ENCODE measurements around the gene SNX10.

Gene SNX10

GRCh38 chr7:26298472-26299058 is 6.9 kb downstream of the SNX10 start:
- DNase-seq (ENCODE audit: low read depth): no peak

DNA sequence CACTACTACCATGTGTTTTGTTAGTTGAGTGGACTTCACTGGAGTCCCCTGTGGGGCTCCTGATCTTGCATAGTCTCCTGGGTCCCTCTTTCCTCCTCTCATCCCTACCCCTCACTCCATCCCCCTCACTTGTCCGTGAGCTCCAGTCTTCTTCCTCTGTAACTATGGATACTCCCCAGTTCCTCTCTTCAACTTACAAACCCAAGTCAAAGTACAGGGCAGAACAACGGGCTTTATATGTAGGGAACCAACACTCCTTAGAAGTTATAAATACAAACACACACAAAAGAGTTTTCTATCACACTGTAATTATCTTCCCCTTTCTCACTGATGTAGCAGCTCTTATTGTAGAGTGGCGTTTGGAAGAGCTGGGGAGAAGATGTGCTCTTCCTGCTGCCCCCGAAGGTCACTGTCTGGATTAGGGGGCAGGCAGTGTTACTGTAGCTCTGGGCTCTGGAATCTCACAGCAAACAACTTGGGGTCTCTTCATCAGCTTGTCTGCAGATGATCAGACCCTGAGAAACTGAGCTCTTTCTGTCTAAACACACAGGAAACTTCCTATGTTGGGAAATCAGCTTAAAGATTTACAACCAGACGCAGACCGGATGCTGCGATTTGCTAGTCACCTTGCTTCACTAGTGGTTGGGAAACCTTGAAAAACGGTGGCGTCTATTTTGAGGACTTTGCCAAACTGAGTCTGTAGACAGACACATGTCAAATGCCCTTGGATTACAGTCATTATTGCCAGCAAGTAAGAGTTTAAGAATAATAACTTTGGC is 13.6 kb downstream of the SNX10 start:
- no peak for DNase-seq (ENCODE audit: low read depth)

GRCh38 chr7:26305869-26306665 is 14.4 kb downstream of the SNX10 start:
- no peak for DNase-seq (ENCODE audit: low read depth)

GRCh38 chr7:26306790-26307189 is 15.1 kb downstream of the SNX10 start:
- no peak for DNase-seq (ENCODE audit: low read depth)

GRCh38 chr7:26307226-26307625 is 15.6 kb downstream of the SNX10 start:
- DNase-seq (ENCODE audit: low read depth): no peak

DNA sequence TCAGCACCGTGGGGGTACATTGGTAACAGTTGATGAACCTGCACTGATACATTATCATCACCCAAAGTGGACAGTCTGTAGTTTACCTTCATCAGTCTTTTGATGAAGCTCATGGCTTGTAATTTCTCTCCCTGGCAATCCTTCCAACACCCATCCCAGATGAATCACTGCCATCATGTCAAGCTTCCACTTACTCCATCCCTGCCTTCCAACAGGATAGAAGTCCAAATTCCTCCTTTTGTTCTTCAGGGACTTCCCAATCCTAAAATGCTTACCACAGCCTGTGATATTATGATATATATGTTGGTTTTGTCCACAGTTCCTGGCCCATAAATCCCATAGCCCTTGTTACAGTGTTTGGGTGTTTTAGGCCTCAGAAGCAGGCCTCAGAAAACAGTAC is 16.1 kb downstream of the SNX10 start:
- DNase-seq (ENCODE audit: low read depth): no peak

DNA sequence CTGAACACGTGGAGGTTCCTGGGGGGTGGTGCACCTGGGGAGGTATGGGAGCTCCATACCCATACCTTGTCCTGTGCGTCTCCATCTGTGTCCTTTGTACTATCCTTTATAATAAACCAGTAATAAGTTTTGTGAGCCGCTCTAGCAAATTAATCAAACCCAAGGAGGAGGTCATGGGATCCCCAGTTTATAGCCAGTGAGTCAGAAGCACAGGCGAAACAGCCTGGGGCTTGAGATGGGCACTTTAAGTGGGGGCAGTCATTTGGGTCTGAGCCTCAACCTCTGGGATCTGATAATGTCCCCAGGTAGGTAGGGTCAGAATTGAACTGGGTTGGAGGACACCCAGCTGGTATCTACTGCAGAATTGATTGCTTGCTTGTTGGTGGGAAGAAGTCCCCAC is 16.9 kb downstream of the SNX10 start:
- DNase-seq (ENCODE audit: low read depth): no peak

GRCh38 chr7:26309089-26309488 is 17.4 kb downstream of the SNX10 start:
- DNase-seq (ENCODE audit: low read depth): no peak

- no peak for DNase-seq (ENCODE audit: low read depth)
These were observed 20.1 kb downstream of the SNX10 start for GRCh38 chr7:26311798-26312197.

- no peak for DNase-seq (ENCODE audit: low read depth)
These were observed 25.5 kb downstream of the SNX10 start for GRCh38 chr7:26317211-26317610.

GRCh38 chr7:26318921-26319320 is 27.3 kb downstream of the SNX10 start:
- DNase-seq (ENCODE audit: low read depth): no peak

- DNase-seq (ENCODE audit: low read depth): no peak
These were observed 28.0 kb downstream of the SNX10 start for GRCh38 chr7:26319636-26320035.

DNA sequence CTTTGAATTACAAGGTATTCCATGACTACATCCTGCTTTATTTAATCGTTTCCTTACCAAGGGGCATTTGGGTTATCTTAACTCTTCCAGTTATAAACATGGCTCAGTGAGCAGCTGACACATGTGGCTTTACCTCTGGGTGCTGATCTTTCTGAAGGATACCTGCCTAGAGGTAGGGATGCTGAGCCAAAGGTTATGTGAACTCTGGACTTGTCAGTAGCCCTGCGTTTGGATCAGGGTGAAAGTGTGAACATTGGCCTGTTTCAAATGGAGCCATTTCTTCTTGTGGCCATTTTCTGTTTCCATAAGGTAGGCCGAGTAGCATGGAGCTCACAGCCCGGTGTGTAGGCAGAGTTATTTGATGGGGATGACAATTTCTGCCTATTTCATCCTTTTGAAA is 29.2 kb downstream of the SNX10 start:
- no peak for DNase-seq (ENCODE audit: low read depth)

GRCh38 chr7:26321435-26321834 is 29.8 kb downstream of the SNX10 start:
- DNase-seq (ENCODE audit: low read depth): no peak

- DNase-seq (ENCODE audit: low read depth): no peak
These were observed 34.5 kb downstream of the SNX10 start for GRCh38 chr7:26326211-26326610.

DNA sequence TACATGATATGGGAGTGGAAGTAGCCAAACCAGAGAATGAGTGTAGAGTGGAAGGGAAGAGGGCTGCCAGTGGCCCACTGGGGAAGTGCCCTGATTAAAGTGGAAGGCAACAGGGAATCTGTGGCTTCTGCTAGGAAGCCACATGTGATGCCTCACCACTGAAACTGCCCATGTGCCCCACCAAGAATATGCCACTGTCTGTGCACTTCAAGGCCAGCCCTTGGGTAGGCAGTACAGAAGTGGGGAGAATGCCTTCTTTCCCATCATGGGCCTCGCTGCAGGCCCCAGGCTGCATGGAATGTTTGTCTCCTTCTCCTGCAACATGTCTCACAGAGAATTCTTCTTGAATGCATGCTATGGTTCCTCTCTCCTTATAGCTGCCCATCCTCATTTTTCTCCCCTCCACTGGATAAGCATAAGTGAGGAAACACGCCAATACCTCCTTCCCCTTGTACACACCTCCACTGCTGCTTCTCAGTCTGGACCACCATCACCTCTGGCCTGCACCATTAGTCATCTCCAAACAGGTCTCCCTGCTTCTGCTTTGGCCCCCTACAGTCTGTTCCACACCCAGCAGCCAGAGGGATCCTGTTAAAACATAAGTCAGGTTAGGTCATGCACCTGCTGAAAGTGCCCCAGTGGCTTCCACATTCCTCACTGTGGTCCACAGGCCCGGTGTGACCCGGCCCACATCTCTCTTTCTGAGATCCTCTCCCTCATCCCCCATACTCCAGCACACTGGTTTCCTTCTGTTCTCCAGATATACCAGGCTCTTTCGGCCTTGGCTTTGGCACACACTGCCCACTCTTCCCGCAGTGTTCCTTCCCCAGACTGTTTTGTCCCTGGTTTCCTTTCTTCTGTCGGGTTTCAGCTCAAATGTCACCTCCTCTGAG is 37.1 kb downstream of the SNX10 start:
- no peak for DNase-seq (ENCODE audit: low read depth)

- DNase-seq (ENCODE audit: low read depth): no peak
These were observed 38.0 kb downstream of the SNX10 start for GRCh38 chr7:26329520-26330255.

DNA sequence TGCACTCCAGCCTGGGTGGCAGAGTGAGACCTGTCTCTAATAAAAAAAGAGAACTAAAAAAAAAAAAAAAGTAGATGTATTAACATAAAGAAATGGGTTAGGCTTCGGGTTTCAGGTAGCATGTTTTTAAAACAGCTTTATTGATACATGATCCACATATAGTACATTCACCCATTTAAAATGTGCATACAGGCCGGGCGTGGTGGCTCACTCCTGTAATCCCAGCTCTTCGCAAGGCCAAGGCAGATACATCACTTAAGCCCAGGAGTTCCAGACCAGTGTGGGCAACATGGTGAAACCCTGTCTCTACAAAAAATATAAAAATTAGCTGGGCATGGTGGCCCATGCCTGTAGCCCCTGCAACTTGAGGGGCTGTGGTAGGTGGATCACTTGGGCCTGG is 39.5 kb downstream of the SNX10 start:
- DNase-seq (ENCODE audit: low read depth): no peak

DNA sequence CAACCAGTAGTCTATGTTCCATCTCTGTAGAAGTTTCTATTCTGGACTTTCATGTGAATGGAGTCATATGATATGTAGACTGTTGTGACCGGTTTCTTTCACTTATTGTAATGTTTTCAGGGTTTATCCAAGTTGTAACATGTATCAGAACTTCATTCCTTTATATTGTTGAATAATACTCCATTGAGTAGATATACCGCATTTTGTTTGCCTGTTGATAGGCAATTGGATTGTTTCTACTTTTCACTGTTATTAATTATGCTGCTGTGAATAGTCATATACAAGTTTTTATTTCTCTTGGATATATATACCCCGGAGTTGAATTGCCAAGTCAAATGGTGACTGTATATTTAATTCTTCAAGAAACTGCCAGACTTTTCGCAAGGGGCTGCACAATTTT is 40.1 kb downstream of the SNX10 start:
- DNase-seq (ENCODE audit: low read depth): no peak

- no peak for DNase-seq (ENCODE audit: low read depth)
These were observed 41.0 kb downstream of the SNX10 start for GRCh38 chr7:26332698-26333097.

- no peak for DNase-seq (ENCODE audit: low read depth)
These were observed 42.7 kb downstream of the SNX10 start for GRCh38 chr7:26334166-26334859.
